ENCODE measurements around the gene SIGMAR1. TPM values are rescaled to one million over a fixed set of nuclear protein-coding genes. Genes with fewer than 3 reads are reported as not detected.

SIGMAR1 gene
- total and polyA plus RNA-seq, 2 experiments from 2014 or later = 126 to 240 TPM

- DNase-seq (ENCODE audit: low spot score) = no peak
- TF ChIP-seq, protein P1, sequence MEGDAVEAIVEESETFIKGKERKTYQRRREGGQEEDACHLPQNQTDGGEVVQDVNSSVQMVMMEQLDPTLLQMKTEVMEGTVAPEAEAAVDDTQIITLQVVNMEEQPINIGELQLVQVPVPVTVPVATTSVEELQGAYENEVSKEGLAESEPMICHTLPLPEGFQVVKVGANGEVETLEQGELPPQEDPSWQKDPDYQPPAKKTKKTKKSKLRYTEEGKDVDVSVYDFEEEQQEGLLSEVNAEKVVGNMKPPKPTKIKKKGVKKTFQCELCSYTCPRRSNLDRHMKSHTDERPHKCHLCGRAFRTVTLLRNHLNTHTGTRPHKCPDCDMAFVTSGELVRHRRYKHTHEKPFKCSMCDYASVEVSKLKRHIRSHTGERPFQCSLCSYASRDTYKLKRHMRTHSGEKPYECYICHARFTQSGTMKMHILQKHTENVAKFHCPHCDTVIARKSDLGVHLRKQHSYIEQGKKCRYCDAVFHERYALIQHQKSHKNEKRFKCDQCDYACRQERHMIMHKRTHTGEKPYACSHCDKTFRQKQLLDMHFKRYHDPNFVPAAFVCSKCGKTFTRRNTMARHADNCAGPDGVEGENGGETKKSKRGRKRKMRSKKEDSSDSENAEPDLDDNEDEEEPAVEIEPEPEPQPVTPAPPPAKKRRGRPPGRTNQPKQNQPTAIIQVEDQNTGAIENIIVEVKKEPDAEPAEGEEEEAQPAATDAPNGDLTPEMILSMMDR (IDR thresholded peaks at IDR 0.05; ENCODE audit: poor library complexity) = no peak
- TF ChIP-seq EZH2 (IDR thresholded peaks at IDR 0.05; ENCODE audit: borderline replicate concordance) (no peak), EZH2phosphoT487 (IDR thresholded peaks at IDR 0.05; ENCODE audit: low read depth, severe bottlenecking, unreplicated experiment) (no peak)
- no peak overlapping the region for H2AFZ ChIP-seq
- no peak overlapping the region for H3K27ac ChIP-seq
- no peaks in the 10 kb centered on the region for H3K9me2 ChIP-seq (replicated peaks; ENCODE audit: insufficient read depth)
- H3K4me3 ChIP-seq = peak overlapping the region; percentile 42
- H3K27me3 ChIP-seq = peaks cover 93% of the 10 kb centered on the region
- H4K20me1 ChIP-seq (ENCODE audit: insufficient read depth, poor library complexity, severe bottlenecking) = no peaks in the 10 kb centered on the region
- peaks cover 40% of the 10 kb centered on the region for H3K4me1 ChIP-seq (ENCODE audit: insufficient read depth)
- no peaks in the 10 kb centered on the region for H3K9me3 ChIP-seq (ENCODE audit: low read depth)
- no peaks in the 10 kb centered on the region for H3K79me2 ChIP-seq
- H3K4me2 ChIP-seq = peak overlapping the region; percentile 93
- 2% methylated on average over 73 of the region's 86 CpGs for WGBS (ENCODE audit: low lambda C conversion rate, missing lambda C conversion rate)
- no peaks in the 10 kb centered on the region for H3K36me3 ChIP-seq (replicated peaks; ENCODE audit: insufficient read depth, low read depth)
Measured at GRCh38 chr9:34588671-34589635, 48.6 kb downstream of the SIGMAR1 start.

GRCh38 chr9:34587271-34587670 lies 50.3 kb downstream of the SIGMAR1 start:
- 72% methylated on average over 2 of the region's 2 CpGs for WGBS (ENCODE audit: low lambda C conversion rate, missing lambda C conversion rate)
- no peak for DNase-seq (ENCODE audit: low spot score)
- H4K20me1 ChIP-seq (ENCODE audit: insufficient read depth, poor library complexity, severe bottlenecking) = no peaks in the 10 kb centered on the region
- H3K9me3 ChIP-seq (ENCODE audit: low read depth) = no peaks in the 10 kb centered on the region
- no peaks in the 10 kb centered on the region for H3K79me2 ChIP-seq
- H3K27me3 ChIP-seq = peaks cover 83% of the 10 kb centered on the region
- H3K4me3 ChIP-seq = no peak overlapping the region
- H2AFZ ChIP-seq = no peak overlapping the region
- no peak overlapping the region for H3K27ac ChIP-seq
- H3K9me2 ChIP-seq (replicated peaks; ENCODE audit: insufficient read depth) = no peaks in the 10 kb centered on the region
- peaks cover 33% of the 10 kb centered on the region for H3K4me1 ChIP-seq (ENCODE audit: insufficient read depth)
- no peak overlapping the region for H3K4me2 ChIP-seq
- no peaks in the 10 kb centered on the region for H3K36me3 ChIP-seq (replicated peaks; ENCODE audit: insufficient read depth, low read depth)
- no peak for TF ChIP-seq EZH2 (IDR thresholded peaks at IDR 0.05; ENCODE audit: borderline replicate concordance)

DNA sequence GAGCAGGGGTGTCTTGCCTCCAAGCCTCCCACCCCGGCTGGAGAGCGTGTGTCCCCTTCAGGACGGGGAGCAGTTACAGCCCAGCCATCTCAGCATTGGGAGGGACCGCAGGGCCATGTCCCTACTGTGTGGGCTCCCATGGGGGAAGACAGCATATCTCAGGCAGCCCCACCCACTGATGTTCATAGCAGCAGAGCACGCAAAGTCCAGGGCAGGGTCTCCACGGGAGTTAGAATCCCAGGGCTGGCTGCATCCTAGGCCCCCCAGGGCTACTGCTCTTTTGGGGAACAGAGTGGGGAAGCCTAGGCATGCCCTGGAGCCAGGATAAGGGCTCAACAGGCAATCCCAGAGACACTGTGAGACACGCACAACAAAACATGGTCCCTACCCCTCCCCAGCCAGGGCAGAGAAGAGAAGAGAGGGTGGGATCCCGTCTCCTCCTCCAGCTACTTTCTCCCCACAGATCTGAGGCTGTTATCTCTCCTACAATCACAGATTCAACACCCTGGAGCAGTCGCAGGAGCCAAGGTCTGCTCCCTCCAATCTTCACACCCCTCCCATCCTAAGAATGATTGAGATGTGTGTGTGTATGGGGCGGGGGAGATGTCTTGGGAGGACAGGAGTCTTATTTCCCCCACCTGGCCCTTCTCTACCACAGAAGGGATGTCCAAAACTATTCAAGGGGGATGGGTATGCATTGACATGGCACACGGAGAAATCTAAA lies 51.5 kb downstream of the SIGMAR1 start:
- 35% methylated on average over 11 of the region's 11 CpGs for WGBS (ENCODE audit: low lambda C conversion rate, missing lambda C conversion rate)
- Histone ChIP-seq H3K4me2 (no peak overlapping the region), H3K9me2 (replicated peaks; ENCODE audit: insufficient read depth) (no peaks in the 10 kb centered on the region), H4K20me1 (ENCODE audit: insufficient read depth, poor library complexity, severe bottlenecking) (no peaks in the 10 kb centered on the region), H3K4me1 (ENCODE audit: insufficient read depth) (peaks cover 24% of the 10 kb centered on the region), H3K9me3 (ENCODE audit: low read depth) (no peaks in the 10 kb centered on the region), H3K36me3 (replicated peaks; ENCODE audit: insufficient read depth, low read depth) (no peaks in the 10 kb centered on the region), H3K79me2 (no peaks in the 10 kb centered on the region), H2AFZ (no peak overlapping the region), H3K27ac (no peak overlapping the region), H3K4me3 (no peak overlapping the region), H3K27me3 (peaks cover 81% of the 10 kb centered on the region)
- no peak for DNase-seq (ENCODE audit: low spot score)
- TF ChIP-seq EZH2 (IDR thresholded peaks at IDR 0.05; ENCODE audit: borderline replicate concordance) (no peak), EZH2phosphoT487 (IDR thresholded peaks at IDR 0.05; ENCODE audit: low read depth, severe bottlenecking, unreplicated experiment) (no peak)
- TF ChIP-seq, protein P1 (IDR thresholded peaks at IDR 0.05; ENCODE audit: poor library complexity) = no peak

DNA sequence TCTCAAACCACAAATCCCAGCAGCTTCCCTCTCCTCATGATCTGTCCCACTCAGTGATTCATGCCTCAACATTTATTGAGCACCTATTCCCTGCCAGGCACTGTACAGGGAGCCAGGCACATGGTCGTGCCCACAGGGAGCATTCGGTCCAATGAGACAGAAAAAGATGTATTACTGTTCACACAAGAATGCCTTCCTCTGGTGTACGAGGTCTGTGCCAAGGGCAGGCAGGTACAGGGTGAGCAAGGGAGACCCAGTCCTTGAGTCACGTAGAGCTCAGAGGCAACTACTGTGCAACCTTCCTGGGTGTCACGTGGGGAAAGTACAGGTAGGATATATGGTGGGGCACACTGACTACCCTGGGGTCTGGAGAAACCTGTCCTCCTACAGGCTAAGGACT lies 52.6 kb downstream of the SIGMAR1 start:
- Histone ChIP-seq H3K27me3 (peaks cover 80% of the 10 kb centered on the region), H3K36me3 (replicated peaks; ENCODE audit: insufficient read depth, low read depth) (no peaks in the 10 kb centered on the region), H3K27ac (no peak overlapping the region), H3K9me3 (ENCODE audit: low read depth) (no peaks in the 10 kb centered on the region), H3K4me1 (ENCODE audit: insufficient read depth) (peaks cover 12% of the 10 kb centered on the region), H3K4me2 (no peak overlapping the region), H3K79me2 (no peaks in the 10 kb centered on the region), H2AFZ (no peak overlapping the region), H3K9me2 (replicated peaks; ENCODE audit: insufficient read depth) (no peaks in the 10 kb centered on the region), H4K20me1 (ENCODE audit: insufficient read depth, poor library complexity, severe bottlenecking) (no peaks in the 10 kb centered on the region), H3K4me3 (no peak overlapping the region)
- TF ChIP-seq EZH2phosphoT487 (IDR thresholded peaks at IDR 0.05; ENCODE audit: low read depth, severe bottlenecking, unreplicated experiment) (no peak), EZH2 (IDR thresholded peaks at IDR 0.05; ENCODE audit: borderline replicate concordance) (no peak)
- TF ChIP-seq, protein P1 (IDR thresholded peaks at IDR 0.05; ENCODE audit: poor library complexity) = no peak
- WGBS (ENCODE audit: low lambda C conversion rate, missing lambda C conversion rate) = 85% methylated on average over 5 of the region's 5 CpGs
- DNase-seq (ENCODE audit: low spot score) = no peak
